Measurements from ENCODE around the gene INTS6. TPM values are rescaled to one million over a fixed set of nuclear protein-coding genes. Genes with fewer than 3 reads are reported as not detected.

The INTS6 gene
- total RNA-seq, 1 experiment from 2014 or later: 27.2 TPM

DNA sequence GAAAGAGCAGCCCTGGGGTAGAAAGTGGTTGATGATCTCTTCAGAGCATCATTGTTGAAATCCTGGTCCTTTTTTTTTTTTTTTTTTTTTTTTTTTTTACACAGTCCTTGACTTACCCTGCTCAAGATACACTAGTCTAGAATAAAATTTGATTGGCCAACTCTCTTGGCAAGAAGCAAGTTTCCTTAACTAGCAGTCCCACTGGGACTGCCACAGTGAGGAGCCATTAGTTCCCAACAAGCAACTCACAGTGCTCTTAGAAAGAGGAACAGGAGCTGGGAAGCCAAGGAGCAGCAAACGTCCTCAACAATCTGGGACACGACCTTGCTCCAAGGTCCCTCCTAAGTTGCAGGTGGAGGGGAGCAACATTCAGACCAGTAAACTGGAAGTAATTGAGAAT lies 47.9 kb upstream of the INTS6 start:
- Mint-ChIP-seq H3K36me3 (no peaks in the 10 kb centered on the region), H3K9me3 (peaks cover 3% of the 10 kb centered on the region; the same call in 1 of the 2 replicates), H3K27ac (no peak overlapping the region), H3K27me3 (ENCODE audit: low read depth) (peaks cover 3% of the 10 kb centered on the region; the same call in 1 of the 2 replicates), H3K4me3 (no peak overlapping the region), H3K4me1 (no peaks in the 10 kb centered on the region)
- POLR2A ChIA-PET: no interaction called here
- TF ChIP-seq SMAD3 (CRISPR knock-in tag; IDR thresholded peaks at IDR 0.05; ENCODE audit: borderline replicate concordance) (no peak), ZNF416 (CRISPR knock-in tag; IDR thresholded peaks at IDR 0.05) (no peak), KAT7 (CRISPR knock-in tag; IDR thresholded peaks at IDR 0.05; ENCODE audit: borderline replicate concordance) (no peak), HMGA2 (CRISPR knock-in tag; IDR thresholded peaks at IDR 0.05) (no peak), SP1 (CRISPR knock-in tag; conservative IDR thresholded peaks at IDR 0.05) (no peak)
- TF ChIP-seq, protein P1, sequence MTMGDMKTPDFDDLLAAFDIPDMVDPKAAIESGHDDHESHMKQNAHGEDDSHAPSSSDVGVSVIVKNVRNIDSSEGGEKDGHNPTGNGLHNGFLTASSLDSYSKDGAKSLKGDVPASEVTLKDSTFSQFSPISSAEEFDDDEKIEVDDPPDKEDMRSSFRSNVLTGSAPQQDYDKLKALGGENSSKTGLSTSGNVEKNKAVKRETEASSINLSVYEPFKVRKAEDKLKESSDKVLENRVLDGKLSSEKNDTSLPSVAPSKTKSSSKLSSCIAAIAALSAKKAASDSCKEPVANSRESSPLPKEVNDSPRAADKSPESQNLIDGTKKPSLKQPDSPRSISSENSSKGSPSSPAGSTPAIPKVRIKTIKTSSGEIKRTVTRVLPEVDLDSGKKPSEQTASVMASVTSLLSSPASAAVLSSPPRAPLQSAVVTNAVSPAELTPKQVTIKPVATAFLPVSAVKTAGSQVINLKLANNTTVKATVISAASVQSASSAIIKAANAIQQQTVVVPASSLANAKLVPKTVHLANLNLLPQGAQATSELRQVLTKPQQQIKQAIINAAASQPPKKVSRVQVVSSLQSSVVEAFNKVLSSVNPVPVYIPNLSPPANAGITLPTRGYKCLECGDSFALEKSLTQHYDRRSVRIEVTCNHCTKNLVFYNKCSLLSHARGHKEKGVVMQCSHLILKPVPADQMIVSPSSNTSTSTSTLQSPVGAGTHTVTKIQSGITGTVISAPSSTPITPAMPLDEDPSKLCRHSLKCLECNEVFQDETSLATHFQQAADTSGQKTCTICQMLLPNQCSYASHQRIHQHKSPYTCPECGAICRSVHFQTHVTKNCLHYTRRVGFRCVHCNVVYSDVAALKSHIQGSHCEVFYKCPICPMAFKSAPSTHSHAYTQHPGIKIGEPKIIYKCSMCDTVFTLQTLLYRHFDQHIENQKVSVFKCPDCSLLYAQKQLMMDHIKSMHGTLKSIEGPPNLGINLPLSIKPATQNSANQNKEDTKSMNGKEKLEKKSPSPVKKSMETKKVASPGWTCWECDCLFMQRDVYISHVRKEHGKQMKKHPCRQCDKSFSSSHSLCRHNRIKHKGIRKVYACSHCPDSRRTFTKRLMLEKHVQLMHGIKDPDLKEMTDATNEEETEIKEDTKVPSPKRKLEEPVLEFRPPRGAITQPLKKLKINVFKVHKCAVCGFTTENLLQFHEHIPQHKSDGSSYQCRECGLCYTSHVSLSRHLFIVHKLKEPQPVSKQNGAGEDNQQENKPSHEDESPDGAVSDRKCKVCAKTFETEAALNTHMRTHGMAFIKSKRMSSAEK (CRISPR knock-in tag; IDR thresholded peaks at IDR 0.05; ENCODE audit: borderline replicate concordance): no peak
- TF ChIP-seq, protein P2, sequence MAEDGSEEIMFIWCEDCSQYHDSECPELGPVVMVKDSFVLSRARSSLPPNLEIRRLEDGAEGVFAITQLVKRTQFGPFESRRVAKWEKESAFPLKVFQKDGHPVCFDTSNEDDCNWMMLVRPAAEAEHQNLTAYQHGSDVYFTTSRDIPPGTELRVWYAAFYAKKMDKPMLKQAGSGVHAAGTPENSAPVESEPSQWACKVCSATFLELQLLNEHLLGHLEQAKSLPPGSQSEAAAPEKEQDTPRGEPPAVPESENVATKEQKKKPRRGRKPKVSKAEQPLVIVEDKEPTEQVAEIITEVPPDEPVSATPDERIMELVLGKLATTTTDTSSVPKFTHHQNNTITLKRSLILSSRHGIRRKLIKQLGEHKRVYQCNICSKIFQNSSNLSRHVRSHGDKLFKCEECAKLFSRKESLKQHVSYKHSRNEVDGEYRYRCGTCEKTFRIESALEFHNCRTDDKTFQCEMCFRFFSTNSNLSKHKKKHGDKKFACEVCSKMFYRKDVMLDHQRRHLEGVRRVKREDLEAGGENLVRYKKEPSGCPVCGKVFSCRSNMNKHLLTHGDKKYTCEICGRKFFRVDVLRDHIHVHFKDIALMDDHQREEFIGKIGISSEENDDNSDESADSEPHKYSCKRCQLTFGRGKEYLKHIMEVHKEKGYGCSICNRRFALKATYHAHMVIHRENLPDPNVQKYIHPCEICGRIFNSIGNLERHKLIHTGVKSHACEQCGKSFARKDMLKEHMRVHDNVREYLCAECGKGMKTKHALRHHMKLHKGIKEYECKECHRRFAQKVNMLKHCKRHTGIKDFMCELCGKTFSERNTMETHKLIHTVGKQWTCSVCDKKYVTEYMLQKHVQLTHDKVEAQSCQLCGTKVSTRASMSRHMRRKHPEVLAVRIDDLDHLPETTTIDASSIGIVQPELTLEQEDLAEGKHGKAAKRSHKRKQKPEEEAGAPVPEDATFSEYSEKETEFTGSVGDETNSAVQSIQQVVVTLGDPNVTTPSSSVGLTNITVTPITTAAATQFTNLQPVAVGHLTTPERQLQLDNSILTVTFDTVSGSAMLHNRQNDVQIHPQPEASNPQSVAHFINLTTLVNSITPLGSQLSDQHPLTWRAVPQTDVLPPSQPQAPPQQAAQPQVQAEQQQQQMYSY (CRISPR knock-in tag; IDR thresholded peaks at IDR 0.05): no peak
- TF ChIP-seq, protein P3, sequence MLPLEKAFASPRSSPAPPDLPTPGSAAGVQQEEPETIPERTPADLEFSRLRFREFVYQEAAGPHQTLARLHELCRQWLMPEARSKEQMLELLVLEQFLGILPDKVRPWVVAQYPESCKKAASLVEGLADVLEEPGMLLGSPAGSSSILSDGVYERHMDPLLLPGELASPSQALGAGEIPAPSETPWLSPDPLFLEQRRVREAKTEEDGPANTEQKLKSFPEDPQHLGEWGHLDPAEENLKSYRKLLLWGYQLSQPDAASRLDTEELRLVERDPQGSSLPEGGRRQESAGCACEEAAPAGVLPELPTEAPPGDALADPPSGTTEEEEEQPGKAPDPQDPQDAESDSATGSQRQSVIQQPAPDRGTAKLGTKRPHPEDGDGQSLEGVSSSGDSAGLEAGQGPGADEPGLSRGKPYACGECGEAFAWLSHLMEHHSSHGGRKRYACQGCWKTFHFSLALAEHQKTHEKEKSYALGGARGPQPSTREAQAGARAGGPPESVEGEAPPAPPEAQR (CRISPR knock-in tag; IDR thresholded peaks at IDR 0.05): no peak
- TF ChIP-seq, protein P4, sequence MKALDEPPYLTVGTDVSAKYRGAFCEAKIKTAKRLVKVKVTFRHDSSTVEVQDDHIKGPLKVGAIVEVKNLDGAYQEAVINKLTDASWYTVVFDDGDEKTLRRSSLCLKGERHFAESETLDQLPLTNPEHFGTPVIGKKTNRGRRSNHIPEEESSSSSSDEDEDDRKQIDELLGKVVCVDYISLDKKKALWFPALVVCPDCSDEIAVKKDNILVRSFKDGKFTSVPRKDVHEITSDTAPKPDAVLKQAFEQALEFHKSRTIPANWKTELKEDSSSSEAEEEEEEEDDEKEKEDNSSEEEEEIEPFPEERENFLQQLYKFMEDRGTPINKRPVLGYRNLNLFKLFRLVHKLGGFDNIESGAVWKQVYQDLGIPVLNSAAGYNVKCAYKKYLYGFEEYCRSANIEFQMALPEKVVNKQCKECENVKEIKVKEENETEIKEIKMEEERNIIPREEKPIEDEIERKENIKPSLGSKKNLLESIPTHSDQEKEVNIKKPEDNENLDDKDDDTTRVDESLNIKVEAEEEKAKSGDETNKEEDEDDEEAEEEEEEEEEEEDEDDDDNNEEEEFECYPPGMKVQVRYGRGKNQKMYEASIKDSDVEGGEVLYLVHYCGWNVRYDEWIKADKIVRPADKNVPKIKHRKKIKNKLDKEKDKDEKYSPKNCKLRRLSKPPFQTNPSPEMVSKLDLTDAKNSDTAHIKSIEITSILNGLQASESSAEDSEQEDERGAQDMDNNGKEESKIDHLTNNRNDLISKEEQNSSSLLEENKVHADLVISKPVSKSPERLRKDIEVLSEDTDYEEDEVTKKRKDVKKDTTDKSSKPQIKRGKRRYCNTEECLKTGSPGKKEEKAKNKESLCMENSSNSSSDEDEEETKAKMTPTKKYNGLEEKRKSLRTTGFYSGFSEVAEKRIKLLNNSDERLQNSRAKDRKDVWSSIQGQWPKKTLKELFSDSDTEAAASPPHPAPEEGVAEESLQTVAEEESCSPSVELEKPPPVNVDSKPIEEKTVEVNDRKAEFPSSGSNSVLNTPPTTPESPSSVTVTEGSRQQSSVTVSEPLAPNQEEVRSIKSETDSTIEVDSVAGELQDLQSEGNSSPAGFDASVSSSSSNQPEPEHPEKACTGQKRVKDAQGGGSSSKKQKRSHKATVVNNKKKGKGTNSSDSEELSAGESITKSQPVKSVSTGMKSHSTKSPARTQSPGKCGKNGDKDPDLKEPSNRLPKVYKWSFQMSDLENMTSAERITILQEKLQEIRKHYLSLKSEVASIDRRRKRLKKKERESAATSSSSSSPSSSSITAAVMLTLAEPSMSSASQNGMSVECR (CRISPR knock-in tag; IDR thresholded peaks at IDR 0.05; ENCODE audit: borderline replicate concordance): no peak
- DNase-seq (ENCODE audit: low spot score) (no peak), ATAC-seq (no peak)
- CTCF ChIA-PET: no interaction called here

DNA sequence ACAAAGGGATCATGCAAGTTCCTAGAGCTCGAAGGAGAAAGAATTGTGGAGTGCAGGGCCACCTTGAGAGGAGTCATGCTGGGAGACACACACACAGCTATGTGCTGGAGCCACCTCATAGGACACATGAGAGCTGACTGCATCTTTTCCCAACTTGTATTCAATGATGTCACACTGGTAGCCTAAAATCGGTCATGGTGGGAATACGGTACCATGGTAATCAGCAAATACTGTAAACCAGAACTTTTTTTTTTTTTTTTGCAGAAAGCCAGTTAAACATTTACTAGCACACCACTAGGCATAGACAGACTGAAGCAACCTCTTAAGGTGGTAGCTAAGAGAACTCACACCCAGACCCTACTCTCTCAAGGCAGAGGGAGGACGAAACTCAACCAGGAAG lies 47.0 kb upstream of the INTS6 start:
- ChIA-PET POLR2A (no interaction called here), CTCF (no interaction called here)
- Mint-ChIP-seq H3K4me3 (no peak overlapping the region), H3K4me1 (no peaks in the 10 kb centered on the region), H3K9me3 (no peaks in the 10 kb centered on the region), H3K36me3 (no peaks in the 10 kb centered on the region), H3K27ac (no peak overlapping the region), H3K27me3 (ENCODE audit: low read depth) (peaks cover 3% of the 10 kb centered on the region; the same call in 1 of the 2 replicates)
- DNase-seq (ENCODE audit: low spot score) (no peak), ATAC-seq (no peak)
- TF ChIP-seq NFE2L1 (CRISPR knock-in tag; IDR thresholded peaks at IDR 0.05) (no peak), FOXK1 (CRISPR knock-in tag; IDR thresholded peaks at IDR 0.05) (no peak), ZNF219 (CRISPR knock-in tag; IDR thresholded peaks at IDR 0.05; ENCODE audit: borderline replicate concordance) (no peak)
